OCI-LY3 (cell line): ENCODE data around the gene COPS4.
"Not testable (repeated sequence)": the region's sequence is repeated elsewhere in the genome, so short reads cannot be mapped to it uniquely, and the experiment has no call there.

Experiments
- H2AFZ ChIP-seq: fragments of 200-600, 300-600 bp; shearing (Covaris generic); 2 replicates; pipeline ENCODE4 v1.6.0; 2014; ENCODE audit warnings: antibody characterized with exemption, low read depth, low read length
- H3K27ac ChIP-seq: fragments of 200-600, 300-600 bp; sonication (generic); 2 replicates; pipeline ENCODE4 v1.5.1; 2014; ENCODE audit warnings: mild to moderate bottlenecking, low read length, moderate library complexity, mixed read lengths
- H3K27me3 ChIP-seq: fragments of 200-600, 300-600 bp; sonication (generic); 2 replicates; pipeline ENCODE4 v1.6.1; 2014; ENCODE audit warnings: low read depth, low read length, mixed read lengths
- H3K36me3 ChIP-seq: fragments of 200-600, 300-600 bp; sonication (generic); replicated peaks from 2 replicates; pipeline ENCODE3; 2014; ENCODE audit warnings: low read depth, low read length, mixed read lengths
- H3K4me1 ChIP-seq: fragments of 300-600, 200-600 bp; sonication (generic); 2 replicates; pipeline ENCODE4 v1.6.1; 2014; ENCODE audit warnings: low read length, mixed read lengths
- H3K4me2 ChIP-seq: fragments of 200-600, 300-600 bp; sonication (generic); 2 replicates; pipeline ENCODE4 v1.6.1; 2014; ENCODE audit warnings: low read length, mixed read lengths
- H3K4me3 ChIP-seq: fragments of 300-600, 200-600 bp; sonication (generic); 2 replicates; pipeline ENCODE4 v1.5.1; 2014; ENCODE audit warnings: antibody characterized with exemption, mild to moderate bottlenecking, low read length, moderate library complexity
- H3K79me2 ChIP-seq: fragments of 300-600, 200-600 bp; shearing (Covaris generic); 2 replicates; pipeline ENCODE4 v1.6.1; 2014; ENCODE audit warnings: mild to moderate bottlenecking, low read length, mixed read lengths
- H3K9ac ChIP-seq: fragments of 300-600, 200-600 bp; shearing (Covaris generic); 2 replicates; pipeline ENCODE4 v1.6.0; 2014; ENCODE audit warnings: mild to moderate bottlenecking, low read length, moderate library complexity
- H3K9me3 ChIP-seq: fragments of 200-600, 300-600 bp; shearing (Covaris generic); 2 replicates; pipeline ENCODE4 v1.6.1; 2014; ENCODE audit warnings: low read length, mixed read lengths; ENCODE audit not compliant: insufficient read depth
- H4K20me1 ChIP-seq: fragments of 200-600, 300-600 bp; sonication (generic); 2 replicates; pipeline ENCODE4 v1.6.1; 2016; ENCODE audit warnings: low read length, mixed read lengths; ENCODE audit not compliant: insufficient read depth
- EZH2phosphoT487 ChIP-seq: fragments of 200-600 bp; shearing (Covaris generic); IDR thresholded peaks from 2 replicates; pipeline ENCODE4 v1.6.1; 2018; ENCODE audit warnings: antibody characterized with exemption, mixed run types, low read depth
- TF ChIP-seq, protein P1 (sequence below): fragments of 200-600, 300-600 bp; sonication (generic); IDR thresholded peaks from 2 replicates; pipeline ENCODE4 v1.5.1; 2014; ENCODE audit warnings: antibody characterized with exemption, low read length, low read depth

COPS4 gene

DNA sequence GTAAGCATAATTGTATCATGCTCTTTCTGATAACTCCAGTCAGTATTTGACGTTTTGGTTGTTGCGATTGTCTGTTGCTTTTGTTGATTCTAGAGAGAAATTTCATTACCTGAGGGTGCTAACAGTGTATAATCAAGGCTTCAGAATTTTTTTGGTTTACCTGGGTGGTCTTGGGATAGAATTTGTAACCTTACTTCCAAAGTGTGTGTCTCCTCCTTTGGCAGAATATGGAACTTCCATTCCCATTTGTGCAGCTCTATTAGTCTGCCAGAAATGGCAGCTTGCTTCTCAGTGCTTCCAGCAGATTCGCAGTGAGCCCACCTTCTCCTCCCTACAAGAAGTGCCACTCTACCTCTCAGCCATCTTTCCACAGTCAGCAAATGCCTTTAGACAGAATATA is 5.3 kb downstream of the COPS4 start:
- peaks cover 48% of the 10 kb centered on the region for H3K79me2 ChIP-seq
- H4K20me1 ChIP-seq, result no peaks in the 10 kb centered on the region
- peaks cover 3% of the 10 kb centered on the region for H3K36me3 ChIP-seq
- no peak overlapping the region for H3K4me2 ChIP-seq
- no peaks in the 10 kb centered on the region for H3K9me3 ChIP-seq
- no peak overlapping the region for H3K9ac ChIP-seq
- H3K4me1 ChIP-seq, result peaks cover 13% of the 10 kb centered on the region
- H3K27ac ChIP-seq, result no peak overlapping the region
- no peaks in the 10 kb centered on the region for H3K27me3 ChIP-seq
- H2AFZ ChIP-seq, result no peak overlapping the region
- no peak overlapping the region for H3K4me3 ChIP-seq
- TF ChIP-seq, protein P1, sequence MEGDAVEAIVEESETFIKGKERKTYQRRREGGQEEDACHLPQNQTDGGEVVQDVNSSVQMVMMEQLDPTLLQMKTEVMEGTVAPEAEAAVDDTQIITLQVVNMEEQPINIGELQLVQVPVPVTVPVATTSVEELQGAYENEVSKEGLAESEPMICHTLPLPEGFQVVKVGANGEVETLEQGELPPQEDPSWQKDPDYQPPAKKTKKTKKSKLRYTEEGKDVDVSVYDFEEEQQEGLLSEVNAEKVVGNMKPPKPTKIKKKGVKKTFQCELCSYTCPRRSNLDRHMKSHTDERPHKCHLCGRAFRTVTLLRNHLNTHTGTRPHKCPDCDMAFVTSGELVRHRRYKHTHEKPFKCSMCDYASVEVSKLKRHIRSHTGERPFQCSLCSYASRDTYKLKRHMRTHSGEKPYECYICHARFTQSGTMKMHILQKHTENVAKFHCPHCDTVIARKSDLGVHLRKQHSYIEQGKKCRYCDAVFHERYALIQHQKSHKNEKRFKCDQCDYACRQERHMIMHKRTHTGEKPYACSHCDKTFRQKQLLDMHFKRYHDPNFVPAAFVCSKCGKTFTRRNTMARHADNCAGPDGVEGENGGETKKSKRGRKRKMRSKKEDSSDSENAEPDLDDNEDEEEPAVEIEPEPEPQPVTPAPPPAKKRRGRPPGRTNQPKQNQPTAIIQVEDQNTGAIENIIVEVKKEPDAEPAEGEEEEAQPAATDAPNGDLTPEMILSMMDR, result no peak

DNA sequence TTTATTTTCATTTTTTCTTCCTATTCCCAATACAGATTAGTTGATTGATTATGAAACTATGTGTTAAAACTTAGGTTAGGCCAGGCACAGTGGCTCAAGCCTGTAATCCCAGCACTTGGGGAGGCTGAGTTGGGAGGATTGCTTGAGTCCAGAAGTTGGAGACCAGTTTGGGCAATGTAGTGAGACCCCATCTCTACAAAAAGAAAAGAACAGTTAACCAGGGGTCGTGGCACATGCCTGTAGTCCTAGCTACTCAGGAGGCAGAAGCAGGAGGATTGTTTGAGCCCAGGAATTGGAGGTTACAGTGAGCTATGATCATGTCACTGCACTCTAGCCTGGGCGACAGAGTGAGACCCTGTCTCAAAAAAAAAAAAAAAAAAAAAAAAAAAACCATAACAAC is 8.2 kb downstream of the COPS4 start:
- H3K27me3 ChIP-seq, H3K27ac ChIP-seq, H3K4me2 ChIP-seq, H3K4me1 ChIP-seq, H4K20me1 ChIP-seq, H3K9me3 ChIP-seq, H3K9ac ChIP-seq, H3K36me3 ChIP-seq, H2AFZ ChIP-seq, H3K4me3 ChIP-seq: not testable (repeated sequence)
- peaks cover 20% of the 10 kb centered on the region for H3K79me2 ChIP-seq

DNA sequence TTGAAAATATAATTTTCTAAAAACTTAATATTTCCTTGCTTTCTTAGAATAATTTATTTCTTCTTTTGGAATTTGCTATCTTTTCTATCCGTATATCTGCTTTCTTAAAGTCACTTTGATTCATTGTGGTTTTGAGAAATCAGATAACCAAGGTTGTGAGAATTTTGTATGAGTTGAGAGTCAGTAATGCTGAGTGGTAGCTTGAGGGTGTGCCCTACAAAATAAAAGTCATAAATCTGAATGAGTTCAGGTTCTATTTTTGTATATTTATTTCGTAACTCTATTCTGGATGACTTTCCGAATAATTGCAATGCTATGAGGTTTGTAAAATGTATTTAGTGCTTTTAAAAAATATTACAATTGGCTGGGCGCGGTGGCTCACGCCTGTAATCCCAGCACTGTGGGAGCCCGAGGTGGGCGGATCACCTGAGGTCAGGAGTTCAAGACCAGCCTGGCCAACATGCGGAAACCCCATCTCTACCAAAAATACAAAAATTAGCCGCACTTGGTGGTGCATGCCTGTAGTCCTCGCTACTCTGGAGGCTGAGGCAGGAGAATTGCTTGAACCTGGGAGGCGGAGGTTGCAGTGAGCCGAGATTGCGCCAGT is 8.9 kb downstream of the COPS4 start:
- no peak overlapping the region for H2AFZ ChIP-seq
- H3K4me2 ChIP-seq, result no peak overlapping the region
- no peaks in the 10 kb centered on the region for H3K27me3 ChIP-seq
- no peak overlapping the region for H3K27ac ChIP-seq
- TF ChIP-seq EZH2phosphoT487, result no peak
- TF ChIP-seq, protein P1, result no peak
- no peaks in the 10 kb centered on the region for H4K20me1 ChIP-seq
- H3K4me3 ChIP-seq, result no peak overlapping the region
- peaks cover 3% of the 10 kb centered on the region for H3K36me3 ChIP-seq
- H3K4me1 ChIP-seq, result peaks cover 3% of the 10 kb centered on the region; the same call in 1 of the 2 replicates
- no peaks in the 10 kb centered on the region for H3K9me3 ChIP-seq
- peaks cover 18% of the 10 kb centered on the region for H3K79me2 ChIP-seq
- H3K9ac ChIP-seq, result no peak overlapping the region

DNA sequence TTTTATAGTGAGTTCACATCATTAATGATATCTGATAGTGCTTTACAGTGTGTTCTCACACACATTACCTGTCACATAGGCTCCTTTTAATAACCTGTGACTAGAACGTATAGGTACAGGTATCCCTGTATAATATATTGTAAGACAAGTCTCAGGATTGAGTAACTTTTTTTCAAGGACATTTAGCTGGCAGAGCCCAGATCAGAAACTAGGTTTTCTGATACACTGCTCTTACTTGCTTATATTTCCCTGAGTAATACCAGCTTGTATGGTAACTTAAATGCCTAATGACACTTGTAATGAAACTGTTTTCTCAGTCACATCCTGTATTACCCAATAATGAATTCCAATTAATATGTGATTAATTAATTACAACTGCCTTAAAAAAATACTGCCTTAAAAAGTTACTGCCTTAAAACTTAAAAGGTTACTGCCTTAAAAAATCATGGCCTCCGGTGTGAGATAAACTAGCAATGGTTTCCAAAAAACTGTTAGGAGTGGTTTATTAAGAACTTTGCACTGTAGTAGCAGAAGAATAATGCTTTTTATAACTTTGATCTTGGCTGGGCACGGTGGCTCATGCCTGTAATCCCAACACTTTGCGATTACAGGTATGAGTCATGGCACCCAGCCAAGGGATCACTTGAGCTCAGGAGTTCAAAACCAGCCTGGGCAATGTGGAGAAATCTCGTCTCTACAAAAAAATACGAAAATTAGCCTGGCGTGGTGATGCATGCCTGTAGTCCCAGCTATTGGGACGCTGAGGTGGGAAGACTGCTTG is 11.9 kb downstream of the COPS4 start:
- Histone ChIP-seq H3K4me2 (no peak overlapping the region), H3K79me2 (0 out of 2 replicates have a peak, but pooled peaks cover 2% of the 10 kb centered on the region), H3K4me3 (no peak overlapping the region), H2AFZ (no peak overlapping the region), H3K9ac (no peak overlapping the region), H3K27ac (no peak overlapping the region), H3K9me3 (no peaks in the 10 kb centered on the region), H4K20me1 (no peaks in the 10 kb centered on the region), H3K36me3 (peaks cover 7% of the 10 kb centered on the region), H3K4me1 (peaks cover 3% of the 10 kb centered on the region; the same call in 1 of the 2 replicates), H3K27me3 (no peaks in the 10 kb centered on the region)
- TF ChIP-seq, protein P1, result no peak
- no peak for TF ChIP-seq EZH2phosphoT487

DNA sequence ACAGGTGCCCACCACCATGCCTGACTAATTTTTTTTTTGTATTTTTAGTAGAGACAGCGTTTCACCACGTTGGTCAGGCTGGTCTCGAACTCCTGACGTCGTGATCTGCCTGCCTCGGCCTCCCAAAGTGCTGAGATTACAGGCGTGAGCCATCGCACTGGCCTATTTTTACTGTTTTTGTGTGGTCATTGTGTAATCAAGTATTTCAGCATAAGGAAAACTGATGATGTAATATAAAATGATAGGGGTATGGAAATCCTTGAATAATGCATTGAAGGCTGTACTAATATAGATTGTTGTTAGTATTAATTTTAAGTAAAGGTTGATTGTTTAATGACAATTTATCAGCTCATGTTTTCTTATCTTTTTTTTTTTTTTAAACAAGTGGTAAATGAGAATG is 13.8 kb downstream of the COPS4 start:
- H4K20me1 ChIP-seq, H3K27me3 ChIP-seq, H3K4me1 ChIP-seq, H3K36me3 ChIP-seq, H3K9me3 ChIP-seq, H3K27ac ChIP-seq, H3K9ac ChIP-seq, H3K4me3 ChIP-seq, H2AFZ ChIP-seq, H3K79me2 ChIP-seq, H3K4me2 ChIP-seq: not testable (repeated sequence)
